A549 (cell line): ENCODE data around the gene RANBP9.

Experiments used
- CEBPB ChIP-seq, 2 experiments: fragments of >200 bp in 1 of 2; sonication (Bioruptor Twin) in 1 of 2; formaldehyde crosslinking in 1 of 2; IDR thresholded peaks; 2 replicates each; pipeline ENCODE4 v1.6.1; 2012 to 2016
- EP300 ChIP-seq, 2 experiments: fragments of >200 bp; sonication (Bioruptor Twin); formaldehyde crosslinking; IDR thresholded peaks; 2 replicates in 1 of 2; 3 replicates in 1 of 2; pipeline ENCODE4 v1.6.1; 2016 to 2017
- JUN ChIP-seq, 2 experiments: fragments of >200 bp; sonication (Bioruptor Twin); formaldehyde crosslinking; IDR thresholded peaks; 2 replicates in 1 of 2; 3 replicates in 1 of 2; pipeline ENCODE4 v1.6.1; 2016 to 2017
- KDM1A ChIP-seq: fragments of 200-600 bp; sonication (generic); IDR thresholded peaks from 2 replicates; pipeline ENCODE4 v1.6.1; 2016; ENCODE audit warnings: low read depth, mild to moderate bottlenecking
- KDM5A ChIP-seq: fragments of 200-600 bp; sonication (generic); IDR thresholded peaks from 2 replicates; pipeline ENCODE4 v1.6.1; 2016; ENCODE audit warnings: antibody characterized with exemption, mild to moderate bottlenecking
- MYC ChIP-seq: IDR thresholded peaks from 2 replicates; pipeline ENCODE4 v1.6.1; 2012; ENCODE audit warnings: mild to moderate bottlenecking, inconsistent platforms, low read length, improper control_type of control experiment, borderline replicate concordance
- POLR2A ChIP-seq: IDR thresholded peaks from 2 replicates; pipeline ENCODE4 v1.6.1; 2012; ENCODE audit warnings: mild to moderate bottlenecking, low read length
- RAD21 ChIP-seq, 2 experiments: fragments of >200 bp in 1 of 2; sonication (Bioruptor Twin) in 1 of 2; formaldehyde crosslinking in 1 of 2; IDR thresholded peaks in 1 of 2; conservative IDR thresholded peaks in 1 of 2; 2 replicates in 1 of 2; 3 replicates in 1 of 2; pipeline ENCODE4 v1.6.1; 2012 to 2018; ENCODE audit warnings: inconsistent platforms in 1 of 2
- RFX5 ChIP-seq: fragments of 450-650 bp; IDR thresholded peaks from 2 replicates; pipeline ENCODE4 v1.7.1; 2014; ENCODE audit warnings: antibody characterized with exemption, mild to moderate bottlenecking, moderate library complexity
- SMC3 ChIP-seq: fragments of >200 bp; sonication (Bioruptor Twin); formaldehyde crosslinking; IDR thresholded peaks from 3 replicates; pipeline ENCODE4 v1.6.1; 2018; ENCODE audit warnings: inconsistent platforms
- TF ChIP-seq, protein P1 (sequence below): fragments of 150-350 bp; IDR thresholded peaks from 2 replicates; pipeline ENCODE4 v1.6.1; 2014; ENCODE audit warnings: low read depth, mild to moderate bottlenecking, low read length
- TF ChIP-seq, protein P2 (sequence below): fragments of >200 bp; sonication (Bioruptor Twin); formaldehyde crosslinking; IDR thresholded peaks from 3 replicates; pipeline ENCODE4 v1.5.1; 2016
- TF ChIP-seq, protein P3 (sequence below): fragments of 450-650 bp; IDR thresholded peaks from 2 replicates; pipeline ENCODE4 v1.6.1; 2014; ENCODE audit warnings: antibody characterized with exemption
- TF ChIP-seq, protein P4 (sequence below): IDR thresholded peaks from 2 replicates; pipeline ENCODE4 v1.6.1; 2012

DNA sequence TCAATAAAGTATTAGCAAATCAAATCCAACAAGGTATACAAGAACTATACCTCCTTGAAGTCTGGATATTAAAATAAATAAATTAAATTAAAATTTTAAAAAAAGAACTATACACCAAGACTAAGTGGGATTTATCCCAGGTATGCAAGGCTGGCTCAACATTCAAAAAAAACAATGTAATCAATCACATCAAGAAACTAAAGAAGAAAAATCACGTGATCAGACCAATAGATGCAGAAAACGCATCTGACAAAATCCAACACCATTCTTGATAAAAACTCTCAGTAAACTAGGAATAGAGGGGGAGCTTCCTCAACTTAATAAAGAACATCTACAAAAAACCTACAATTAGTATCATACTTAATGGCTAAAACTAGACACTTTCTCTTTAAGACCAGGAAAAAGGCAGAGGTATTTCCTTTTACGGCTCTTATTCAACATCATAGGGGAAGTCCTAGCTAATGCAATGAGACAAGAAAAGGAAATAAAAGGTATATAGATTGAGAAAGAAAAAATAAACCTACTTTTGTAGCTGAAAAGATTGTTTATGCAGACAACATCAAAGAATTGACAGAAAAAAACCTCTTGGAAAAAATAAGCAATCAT, 35.0 kb downstream of the RANBP9 start:
- TF ChIP-seq, protein P1, sequence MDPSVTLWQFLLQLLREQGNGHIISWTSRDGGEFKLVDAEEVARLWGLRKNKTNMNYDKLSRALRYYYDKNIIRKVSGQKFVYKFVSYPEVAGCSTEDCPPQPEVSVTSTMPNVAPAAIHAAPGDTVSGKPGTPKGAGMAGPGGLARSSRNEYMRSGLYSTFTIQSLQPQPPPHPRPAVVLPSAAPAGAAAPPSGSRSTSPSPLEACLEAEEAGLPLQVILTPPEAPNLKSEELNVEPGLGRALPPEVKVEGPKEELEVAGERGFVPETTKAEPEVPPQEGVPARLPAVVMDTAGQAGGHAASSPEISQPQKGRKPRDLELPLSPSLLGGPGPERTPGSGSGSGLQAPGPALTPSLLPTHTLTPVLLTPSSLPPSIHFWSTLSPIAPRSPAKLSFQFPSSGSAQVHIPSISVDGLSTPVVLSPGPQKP: no peak
- TF ChIP-seq, protein P2, sequence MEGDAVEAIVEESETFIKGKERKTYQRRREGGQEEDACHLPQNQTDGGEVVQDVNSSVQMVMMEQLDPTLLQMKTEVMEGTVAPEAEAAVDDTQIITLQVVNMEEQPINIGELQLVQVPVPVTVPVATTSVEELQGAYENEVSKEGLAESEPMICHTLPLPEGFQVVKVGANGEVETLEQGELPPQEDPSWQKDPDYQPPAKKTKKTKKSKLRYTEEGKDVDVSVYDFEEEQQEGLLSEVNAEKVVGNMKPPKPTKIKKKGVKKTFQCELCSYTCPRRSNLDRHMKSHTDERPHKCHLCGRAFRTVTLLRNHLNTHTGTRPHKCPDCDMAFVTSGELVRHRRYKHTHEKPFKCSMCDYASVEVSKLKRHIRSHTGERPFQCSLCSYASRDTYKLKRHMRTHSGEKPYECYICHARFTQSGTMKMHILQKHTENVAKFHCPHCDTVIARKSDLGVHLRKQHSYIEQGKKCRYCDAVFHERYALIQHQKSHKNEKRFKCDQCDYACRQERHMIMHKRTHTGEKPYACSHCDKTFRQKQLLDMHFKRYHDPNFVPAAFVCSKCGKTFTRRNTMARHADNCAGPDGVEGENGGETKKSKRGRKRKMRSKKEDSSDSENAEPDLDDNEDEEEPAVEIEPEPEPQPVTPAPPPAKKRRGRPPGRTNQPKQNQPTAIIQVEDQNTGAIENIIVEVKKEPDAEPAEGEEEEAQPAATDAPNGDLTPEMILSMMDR: no peak
- TF ChIP-seq KDM5A (no peak), POLR2A (no peak), RFX5 (no peak), MYC (no peak), RAD21 (conservative IDR thresholded peaks at IDR 0.05 in 1 of 2, IDR thresholded peaks at IDR 0.05 in 1 of 2) (no peak), EP300 (IDR thresholded peaks at IDR 0.05) (no peak), SMC3 (no peak), JUN (IDR thresholded peaks at IDR 0.05) (no peak), CEBPB (IDR thresholded peaks at IDR 0.05) (no peak), KDM1A (no peak)
- TF ChIP-seq, protein P3, sequence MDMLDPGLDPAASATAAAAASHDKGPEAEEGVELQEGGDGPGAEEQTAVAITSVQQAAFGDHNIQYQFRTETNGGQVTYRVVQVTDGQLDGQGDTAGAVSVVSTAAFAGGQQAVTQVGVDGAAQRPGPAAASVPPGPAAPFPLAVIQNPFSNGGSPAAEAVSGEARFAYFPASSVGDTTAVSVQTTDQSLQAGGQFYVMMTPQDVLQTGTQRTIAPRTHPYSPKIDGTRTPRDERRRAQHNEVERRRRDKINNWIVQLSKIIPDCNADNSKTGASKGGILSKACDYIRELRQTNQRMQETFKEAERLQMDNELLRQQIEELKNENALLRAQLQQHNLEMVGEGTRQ: no peak
- TF ChIP-seq, protein P4, sequence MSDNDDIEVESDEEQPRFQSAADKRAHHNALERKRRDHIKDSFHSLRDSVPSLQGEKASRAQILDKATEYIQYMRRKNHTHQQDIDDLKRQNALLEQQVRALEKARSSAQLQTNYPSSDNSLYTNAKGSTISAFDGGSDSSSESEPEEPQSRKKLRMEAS: no peak
